GM20000 (cell line): ENCODE measurements around the gene SCNN1G.

Experiments
- DNase-seq: peaks from one replicate; pipeline ENCODE4 v3.0.0; 2012; ENCODE audit warnings: low spot score
- CTCF ChIP-seq: IDR thresholded peaks from 2 replicates; pipeline ENCODE4 v1.5.1; 2012; ENCODE audit warnings: mild to moderate bottlenecking, control low read depth; ENCODE audit errors: extremely low read depth, missing control alignments

Gene SCNN1G

DNA sequence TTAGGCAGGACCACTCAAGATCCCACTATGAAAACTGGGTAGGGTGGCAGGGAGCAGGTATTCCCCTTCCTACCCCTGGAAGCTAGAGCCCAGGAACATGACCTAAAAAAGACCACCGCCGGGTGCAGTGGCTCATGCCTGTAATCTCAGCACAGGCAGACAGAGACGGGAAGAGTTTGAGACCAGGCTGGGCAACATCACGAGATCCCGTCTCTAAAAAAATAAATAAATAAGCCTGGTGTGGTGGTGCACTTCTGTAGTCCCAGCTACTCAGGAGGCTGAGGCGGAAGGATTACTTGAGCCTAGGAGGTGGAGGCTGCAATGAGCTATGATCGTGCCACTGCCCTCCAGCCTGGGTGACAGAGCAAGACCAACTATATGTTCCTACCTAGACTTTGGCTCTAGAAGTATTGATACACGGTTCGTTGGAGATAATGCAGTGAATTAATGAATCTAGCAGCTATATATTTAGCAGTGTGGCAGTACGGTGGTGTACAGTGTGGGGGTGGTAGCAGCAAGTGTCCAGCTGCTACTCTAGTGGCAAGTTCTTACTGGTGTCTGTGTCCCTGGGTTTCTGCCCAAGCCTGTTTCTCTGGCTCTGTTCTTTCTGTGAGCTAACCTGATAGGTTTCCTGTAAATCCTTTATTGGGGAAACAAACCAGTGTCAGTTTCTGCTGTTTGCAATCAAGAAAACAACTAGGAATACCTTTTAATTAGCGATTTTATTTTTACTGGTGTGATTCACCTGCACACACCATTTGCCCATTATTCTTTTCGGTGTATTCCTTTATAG, 30.0 kb upstream of the SCNN1G start:
- no peak for TF ChIP-seq CTCF
- no peak for DNase-seq

GRCh38 chr16:23155445-23156049, 27.0 kb upstream of the SCNN1G start:
- DNase-seq: no peak
- peak; percentile 18 for TF ChIP-seq CTCF

GRCh38 chr16:23156110-23156509, 26.4 kb upstream of the SCNN1G start:
- DNase-seq: no peak
- TF ChIP-seq CTCF: no peak

GRCh38 chr16:23156946-23157460, 25.5 kb upstream of the SCNN1G start:
- DNase-seq: no peak
- no peak for TF ChIP-seq CTCF

GRCh38 chr16:23158114-23158513, 24.4 kb upstream of the SCNN1G start:
- no peak for DNase-seq
- TF ChIP-seq CTCF: no peak

DNA sequence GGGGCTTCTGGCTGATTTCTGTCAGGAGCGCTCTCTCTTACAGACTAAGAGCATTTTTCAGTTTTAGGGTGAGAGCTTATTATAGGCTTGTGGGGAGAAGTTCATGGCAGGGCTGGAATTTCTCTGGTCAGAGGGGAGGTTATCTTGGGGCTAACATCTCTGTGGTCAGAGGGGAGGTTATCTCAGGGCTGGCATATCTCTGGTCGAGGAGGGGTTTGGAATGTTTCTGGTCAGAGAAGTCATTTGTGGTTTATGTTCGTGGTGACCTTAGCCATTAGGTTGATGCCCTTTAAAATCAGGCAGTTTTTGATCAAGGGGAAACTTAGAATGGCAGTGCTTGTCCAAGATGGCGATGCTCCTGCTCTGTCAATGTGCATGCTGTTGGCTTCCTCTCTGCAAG, 22.5 kb upstream of the SCNN1G start:
- DNase-seq: no peak
- no peak for TF ChIP-seq CTCF

GRCh38 chr16:23160574-23160973, 22.0 kb upstream of the SCNN1G start:
- TF ChIP-seq CTCF: no peak
- no peak for DNase-seq
